ENCODE results near the gene FZD8.

DNA sequence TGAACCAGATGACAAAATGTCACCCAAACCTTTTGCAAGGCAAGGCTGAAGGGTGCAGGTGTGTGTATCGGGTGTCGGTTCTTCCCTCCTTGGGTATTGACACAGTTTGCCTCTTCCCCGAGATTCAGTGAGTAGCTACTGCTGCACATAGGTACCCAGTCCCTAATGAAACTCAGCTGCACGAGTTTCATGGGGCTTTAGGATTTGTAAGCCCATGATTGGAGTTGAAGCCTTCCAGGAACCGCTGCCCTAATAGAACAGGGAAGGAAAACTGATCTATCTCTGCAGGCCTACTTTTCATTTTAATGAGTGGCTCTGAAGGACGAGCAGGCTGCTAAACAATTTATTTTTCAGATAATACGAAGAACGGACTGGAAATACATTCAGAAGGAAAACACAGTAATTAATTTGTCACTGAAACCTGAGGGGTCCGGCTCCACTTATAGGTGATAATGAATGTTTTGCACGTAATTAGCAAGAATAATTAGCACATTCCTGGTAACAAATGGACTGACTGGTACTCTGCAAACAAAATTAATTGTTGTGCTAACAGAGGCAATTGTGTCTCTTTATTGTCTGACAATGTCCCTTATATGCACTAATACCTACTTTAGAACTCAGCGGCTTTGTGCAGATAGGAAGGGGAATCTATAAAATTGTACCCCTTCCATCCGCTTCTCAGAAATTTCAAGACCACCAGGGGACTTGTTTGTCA, 49.6 kb upstream of the FZD8 start:
- TF ChIP-seq EZH2 (IDR thresholded peaks at IDR 0.05; ENCODE audit: low read depth, unreplicated experiment) (no peak), ETS1 (IDR thresholded peaks at IDR 0.05) (no peak)
- TF ChIP-seq, protein P1, sequence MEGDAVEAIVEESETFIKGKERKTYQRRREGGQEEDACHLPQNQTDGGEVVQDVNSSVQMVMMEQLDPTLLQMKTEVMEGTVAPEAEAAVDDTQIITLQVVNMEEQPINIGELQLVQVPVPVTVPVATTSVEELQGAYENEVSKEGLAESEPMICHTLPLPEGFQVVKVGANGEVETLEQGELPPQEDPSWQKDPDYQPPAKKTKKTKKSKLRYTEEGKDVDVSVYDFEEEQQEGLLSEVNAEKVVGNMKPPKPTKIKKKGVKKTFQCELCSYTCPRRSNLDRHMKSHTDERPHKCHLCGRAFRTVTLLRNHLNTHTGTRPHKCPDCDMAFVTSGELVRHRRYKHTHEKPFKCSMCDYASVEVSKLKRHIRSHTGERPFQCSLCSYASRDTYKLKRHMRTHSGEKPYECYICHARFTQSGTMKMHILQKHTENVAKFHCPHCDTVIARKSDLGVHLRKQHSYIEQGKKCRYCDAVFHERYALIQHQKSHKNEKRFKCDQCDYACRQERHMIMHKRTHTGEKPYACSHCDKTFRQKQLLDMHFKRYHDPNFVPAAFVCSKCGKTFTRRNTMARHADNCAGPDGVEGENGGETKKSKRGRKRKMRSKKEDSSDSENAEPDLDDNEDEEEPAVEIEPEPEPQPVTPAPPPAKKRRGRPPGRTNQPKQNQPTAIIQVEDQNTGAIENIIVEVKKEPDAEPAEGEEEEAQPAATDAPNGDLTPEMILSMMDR (conservative IDR thresholded peaks at IDR 0.05; ENCODE audit: low read depth in 2 of 2) = no peak

Measured in GM23338 (cell line).